Smooth muscle cell (in vitro differentiated cells): ENCODE data around the gene ABHD2. TPM values are rescaled to one million over a fixed set of nuclear protein-coding genes. Genes with fewer than 3 reads are reported as not detected.
"Not testable (repeated sequence)": the region's sequence is repeated elsewhere in the genome, so short reads cannot be mapped to it uniquely, and the experiment has no call there.

Experiments
- DNase-seq: peaks from one replicate; lab custom pipeline; 2025; ENCODE audit not compliant: unreplicated experiment; lab: John Stamatoyannopoulos, UW
- H2AFZ ChIP-seq: fragments of 200-600 bp; sonication (generic); 2 replicates; pipeline ENCODE4 v1.6.0; 2016; ENCODE audit warnings: antibody characterized with exemption, low read depth, mild to moderate bottlenecking
- H3F3A ChIP-seq: fragments of 200-600 bp; sonication (generic); 2 replicates; pipeline ENCODE4 v1.6.0; 2017; ENCODE audit warnings: antibody characterized with exemption, low read depth
- H3K27ac ChIP-seq: fragments of 200-600 bp; sonication (generic); 2 replicates; pipeline ENCODE4 v1.5.1; 2016; ENCODE audit warnings: low read depth, mild to moderate bottlenecking
- H3K27me3 ChIP-seq: fragments of 200-600 bp; sonication (generic); 2 replicates; pipeline ENCODE4 v1.6.1; 2016; ENCODE audit warnings: low read depth, mild to moderate bottlenecking
- H3K36me3 ChIP-seq: fragments of 200-600 bp; sonication (generic); 2 replicates; pipeline ENCODE4 v1.5.1; 2016; ENCODE audit warnings: low read depth
- H3K4me1 ChIP-seq: fragments of 200-600 bp; sonication (generic); 2 replicates; pipeline ENCODE4 v1.5.1; 2016; ENCODE audit warnings: low read depth
- H3K4me2 ChIP-seq: fragments of 200-600 bp; sonication (generic); 2 replicates; pipeline ENCODE4 v1.6.0; 2016; ENCODE audit warnings: mild to moderate bottlenecking
- H3K4me3 ChIP-seq: fragments of 200-600 bp; sonication (generic); 2 replicates; pipeline ENCODE4 v1.5.1; 2016; ENCODE audit warnings: mild to moderate bottlenecking
- H3K79me2 ChIP-seq: fragments of 200-600 bp; sonication (generic); 2 replicates; pipeline ENCODE4 v1.6.0; 2016; ENCODE audit warnings: low read depth, mild to moderate bottlenecking
- H3K9ac ChIP-seq: fragments of 200-600 bp; sonication (generic); 2 replicates; pipeline ENCODE4 v1.6.0; 2016; ENCODE audit warnings: low read depth
- H3K9me3 ChIP-seq: fragments of 200-600 bp; sonication (generic); replicated peaks from 2 replicates; pipeline ENCODE4 v1.5.1; 2016; ENCODE audit warnings: low read depth
- H4K20me1 ChIP-seq: fragments of 200-600 bp; sonication (generic); 2 replicates; pipeline ENCODE4 v1.6.0; 2016; ENCODE audit warnings: low read depth
- WGBS: methylation state at CpG from one replicate; pipeline ENCODE4 v1.1.7; 2016; ENCODE audit warnings: low lambda C conversion rate; 5-methylcytosine and 5-hydroxymethylcytosine counted together
- polyA plus RNA-seq: library from polyadenylated mRNA; unstranded; fragments of >200 nt; fragmentation: Nextera tagmentation; extraction: Ambion mirVana; gene quantifications from 2 replicates; pipeline ENCODE4 v1.2.1, GENCODE V29; 2016
- total RNA-seq: library from RNA; depleted of rRNA; stranded (reverse); fragments of >200 nt; gene quantifications from 2 replicates; pipeline ENCODE4 v1.2.3, GENCODE V29; 2014
- TF ChIP-seq, protein P1 (sequence below): fragments of 200-600 bp; sonication (generic); IDR thresholded peaks from 2 replicates; pipeline ENCODE4 v1.5.1; 2017; ENCODE audit warnings: borderline replicate concordance, mild to moderate bottlenecking, antibody characterized with exemption; ENCODE audit not compliant: insufficient read depth, poor library complexity, severe bottlenecking

The ABHD2 gene
- total and polyA plus RNA-seq, 2 experiments from 2014 or later = 9.4 to 23.9 TPM

GRCh38 chr15:89119489-89120478 lies 31.5 kb downstream of the ABHD2 start:
- no peak overlapping the region for H3K27ac ChIP-seq
- TF ChIP-seq, protein P1, sequence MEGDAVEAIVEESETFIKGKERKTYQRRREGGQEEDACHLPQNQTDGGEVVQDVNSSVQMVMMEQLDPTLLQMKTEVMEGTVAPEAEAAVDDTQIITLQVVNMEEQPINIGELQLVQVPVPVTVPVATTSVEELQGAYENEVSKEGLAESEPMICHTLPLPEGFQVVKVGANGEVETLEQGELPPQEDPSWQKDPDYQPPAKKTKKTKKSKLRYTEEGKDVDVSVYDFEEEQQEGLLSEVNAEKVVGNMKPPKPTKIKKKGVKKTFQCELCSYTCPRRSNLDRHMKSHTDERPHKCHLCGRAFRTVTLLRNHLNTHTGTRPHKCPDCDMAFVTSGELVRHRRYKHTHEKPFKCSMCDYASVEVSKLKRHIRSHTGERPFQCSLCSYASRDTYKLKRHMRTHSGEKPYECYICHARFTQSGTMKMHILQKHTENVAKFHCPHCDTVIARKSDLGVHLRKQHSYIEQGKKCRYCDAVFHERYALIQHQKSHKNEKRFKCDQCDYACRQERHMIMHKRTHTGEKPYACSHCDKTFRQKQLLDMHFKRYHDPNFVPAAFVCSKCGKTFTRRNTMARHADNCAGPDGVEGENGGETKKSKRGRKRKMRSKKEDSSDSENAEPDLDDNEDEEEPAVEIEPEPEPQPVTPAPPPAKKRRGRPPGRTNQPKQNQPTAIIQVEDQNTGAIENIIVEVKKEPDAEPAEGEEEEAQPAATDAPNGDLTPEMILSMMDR = no peak
- H3K36me3 ChIP-seq = no peaks in the 10 kb centered on the region
- H2AFZ ChIP-seq = no peak overlapping the region
- H3K4me1 ChIP-seq = no peaks in the 10 kb centered on the region
- no peaks in the 10 kb centered on the region for H3F3A ChIP-seq
- H3K4me2 ChIP-seq = no peak overlapping the region
- no peaks in the 10 kb centered on the region for H3K27me3 ChIP-seq
- H3K9ac ChIP-seq = no peak overlapping the region
- H3K79me2 ChIP-seq = no peaks in the 10 kb centered on the region
- H4K20me1 ChIP-seq = no peaks in the 10 kb centered on the region
- no peaks in the 10 kb centered on the region for H3K9me3 ChIP-seq
- WGBS = 77% methylated on average over 12 of the region's 12 CpGs
- no peak for DNase-seq
- H3K4me3 ChIP-seq = no peak overlapping the region

GRCh38 chr15:89120479-89121000 lies 32.3 kb downstream of the ABHD2 start:
- not testable (repeated sequence) for H3K27ac ChIP-seq, H2AFZ ChIP-seq, H3K4me3 ChIP-seq, DNase-seq, H3K4me2 ChIP-seq, H3K79me2 ChIP-seq, H3K4me1 ChIP-seq, H3K9me3 ChIP-seq, H4K20me1 ChIP-seq, H3K36me3 ChIP-seq, H3K9ac ChIP-seq, H3F3A ChIP-seq, H3K27me3 ChIP-seq
- 94% methylated on average over 13 of the region's 13 CpGs for WGBS

GRCh38 chr15:89121414-89121813 lies 33.2 kb downstream of the ABHD2 start:
- DNase-seq = no peak
- no peaks in the 10 kb centered on the region for H4K20me1 ChIP-seq
- 85% methylated on average over 3 of the region's 3 CpGs for WGBS
- H2AFZ ChIP-seq = no peak overlapping the region
- H3K9me3 ChIP-seq = no peaks in the 10 kb centered on the region
- H3K4me1 ChIP-seq = no peaks in the 10 kb centered on the region
- no peaks in the 10 kb centered on the region for H3K27me3 ChIP-seq
- H3K4me3 ChIP-seq = no peak overlapping the region
- no peak overlapping the region for H3K27ac ChIP-seq
- H3K9ac ChIP-seq = no peak overlapping the region
- H3K36me3 ChIP-seq = no peaks in the 10 kb centered on the region
- no peaks in the 10 kb centered on the region for H3F3A ChIP-seq
- TF ChIP-seq, protein P1 = no peak
- no peak overlapping the region for H3K4me2 ChIP-seq
- no peaks in the 10 kb centered on the region for H3K79me2 ChIP-seq

- no peak for DNase-seq
- 80% methylated on average over 4 of the region's 4 CpGs for WGBS
- Histone ChIP-seq H3K4me2 (no peak overlapping the region), H3F3A (no peaks in the 10 kb centered on the region), H3K4me3 (no peak overlapping the region), H3K27me3 (no peaks in the 10 kb centered on the region), H3K79me2 (no peaks in the 10 kb centered on the region), H3K9ac (no peak overlapping the region), H3K9me3 (no peaks in the 10 kb centered on the region), H4K20me1 (no peaks in the 10 kb centered on the region), H3K4me1 (no peaks in the 10 kb centered on the region), H3K27ac (no peak overlapping the region), H2AFZ (no peak overlapping the region), H3K36me3 (no peaks in the 10 kb centered on the region)
- TF ChIP-seq, protein P1 = no peak
Measured at GRCh38 chr15:89122505-89123180, 34.4 kb downstream of the ABHD2 start.
